ENCODE results near the gene NTNG1. TPM values are rescaled to one million over a fixed set of nuclear protein-coding genes. Genes with fewer than 3 reads are reported as not detected.

Gene NTNG1
- total RNA-seq, 2 donors from 2014 or later, result not detected

GRCh38 chr1:107442551-107442950 lies 301.7 kb downstream of the NTNG1 start:
- no peak for DNase-seq (ENCODE audit: low spot score)
- no peak overlapping the region for H3K4me3 Mint-ChIP-seq
- H3K4me1 Mint-ChIP-seq (ENCODE audit: low read depth in 2 of 2), result no peaks in the 10 kb centered on the region
- ATAC-seq, result no peak
- H3K9me3 Mint-ChIP-seq, result no peaks in the 10 kb centered on the region
- no peak overlapping the region for H3K27ac Mint-ChIP-seq
- peaks cover 18 to 31% of the 10 kb centered on the region in 2 donors for H3K27me3 Mint-ChIP-seq
- no peaks in the 10 kb centered on the region for H3K36me3 Mint-ChIP-seq

- ATAC-seq (no peak), DNase-seq (ENCODE audit: low spot score) (no peak)
- no peaks in the 10 kb centered on the region for H3K4me1 Mint-ChIP-seq (ENCODE audit: low read depth in 2 of 2)
- H3K4me3 Mint-ChIP-seq, result no peak overlapping the region
- no peaks in the 10 kb centered on the region for H3K9me3 Mint-ChIP-seq
- H3K27ac Mint-ChIP-seq, result no peak overlapping the region
- H3K36me3 Mint-ChIP-seq, result no peaks in the 10 kb centered on the region
- H3K27me3 Mint-ChIP-seq, result peaks cover 18 to 31% of the 10 kb centered on the region in 2 donors
Measured at GRCh38 chr1:107443027-107443426, 302.2 kb downstream of the NTNG1 start.

- Mint-ChIP-seq H3K4me1 (ENCODE audit: low read depth in 2 of 2) (no peaks in the 10 kb centered on the region), H3K27me3 (peaks cover 18 to 31% of the 10 kb centered on the region in 2 donors), H3K9me3 (no peaks in the 10 kb centered on the region), H3K27ac (no peak overlapping the region), H3K4me3 (no peak overlapping the region), H3K36me3 (no peaks in the 10 kb centered on the region)
- DNase-seq (ENCODE audit: low spot score) (no peak), ATAC-seq (no peak)
Measured at GRCh38 chr1:107443860-107444259, 303.0 kb downstream of the NTNG1 start.

- H3K27me3 Mint-ChIP-seq, result peaks cover 18 to 31% of the 10 kb centered on the region in 2 donors
- no peaks in the 10 kb centered on the region for H3K36me3 Mint-ChIP-seq
- DNase-seq (ENCODE audit: low spot score), result no peak
- no peaks in the 10 kb centered on the region for H3K4me1 Mint-ChIP-seq (ENCODE audit: low read depth in 2 of 2)
- H3K4me3 Mint-ChIP-seq, result no peak overlapping the region
- ATAC-seq, result no peak
- H3K27ac Mint-ChIP-seq, result no peak overlapping the region
- no peaks in the 10 kb centered on the region for H3K9me3 Mint-ChIP-seq
Measured at GRCh38 chr1:107444302-107444701, 303.5 kb downstream of the NTNG1 start.

GRCh38 chr1:107449326-107449725 lies 308.5 kb downstream of the NTNG1 start:
- H3K36me3 Mint-ChIP-seq, result no peaks in the 10 kb centered on the region
- peaks cover 3 to 6% of the 10 kb centered on the region in 2 donors for H3K27me3 Mint-ChIP-seq
- no peaks in the 10 kb centered on the region for H3K9me3 Mint-ChIP-seq
- ATAC-seq (no peak), DNase-seq (ENCODE audit: low spot score) (no peak)
- H3K27ac Mint-ChIP-seq, result no peak overlapping the region
- H3K4me3 Mint-ChIP-seq, result no peak overlapping the region
- no peaks in the 10 kb centered on the region for H3K4me1 Mint-ChIP-seq (ENCODE audit: low read depth in 2 of 2)

- H3K9me3 Mint-ChIP-seq, result no peaks in the 10 kb centered on the region
- no peak overlapping the region for H3K4me3 Mint-ChIP-seq
- H3K36me3 Mint-ChIP-seq, result no peaks in the 10 kb centered on the region
- H3K27me3 Mint-ChIP-seq, result peaks cover 8 to 10% of the 10 kb centered on the region in 2 donors
- ATAC-seq (no peak), DNase-seq (ENCODE audit: low spot score) (no peak)
- no peaks in the 10 kb centered on the region for H3K4me1 Mint-ChIP-seq (ENCODE audit: low read depth in 2 of 2)
- no peak overlapping the region for H3K27ac Mint-ChIP-seq
Measured at GRCh38 chr1:107450899-107451664, 310.2 kb downstream of the NTNG1 start.

- no peak for ATAC-seq
- no peaks in the 10 kb centered on the region for H3K4me1 Mint-ChIP-seq (ENCODE audit: low read depth in 2 of 2)
- no peaks in the 10 kb centered on the region for H3K9me3 Mint-ChIP-seq
- no peak overlapping the region for H3K27ac Mint-ChIP-seq
- H3K4me3 Mint-ChIP-seq, result no peak overlapping the region
- H3K36me3 Mint-ChIP-seq, result no peaks in the 10 kb centered on the region
- peaks cover 8 to 10% of the 10 kb centered on the region in 2 donors for H3K27me3 Mint-ChIP-seq
- no peak for DNase-seq (ENCODE audit: low spot score)
Measured at GRCh38 chr1:107451715-107452114, 310.9 kb downstream of the NTNG1 start.

- DNase-seq (ENCODE audit: low spot score) (no peak), ATAC-seq (no peak)
- Mint-ChIP-seq H3K4me3 (no peak overlapping the region), H3K27me3 (peaks cover 14 to 15% of the 10 kb centered on the region in 2 donors), H3K36me3 (no peaks in the 10 kb centered on the region), H3K4me1 (ENCODE audit: low read depth in 2 of 2) (no peaks in the 10 kb centered on the region), H3K27ac (no peak overlapping the region), H3K9me3 (no peaks in the 10 kb centered on the region)
Measured at GRCh38 chr1:107454791-107455190, 314.0 kb downstream of the NTNG1 start.

GRCh38 chr1:107457989-107458388 lies 317.1 kb downstream of the NTNG1 start:
- Mint-ChIP-seq H3K27ac (no peak overlapping the region), H3K9me3 (no peaks in the 10 kb centered on the region), H3K4me1 (ENCODE audit: low read depth in 2 of 2) (no peaks in the 10 kb centered on the region), H3K4me3 (no peak overlapping the region), H3K36me3 (no peaks in the 10 kb centered on the region), H3K27me3 (peaks cover 15 to 26% of the 10 kb centered on the region in 2 donors)
- ATAC-seq, result no peak
- DNase-seq (ENCODE audit: low spot score), result no peak

GRCh38 chr1:107459204-107459904 lies 318.5 kb downstream of the NTNG1 start:
- Mint-ChIP-seq H3K27me3 (peaks cover 17 to 27% of the 10 kb centered on the region in 2 donors), H3K4me1 (ENCODE audit: low read depth in 2 of 2) (no peaks in the 10 kb centered on the region), H3K36me3 (no peaks in the 10 kb centered on the region), H3K9me3 (no peaks in the 10 kb centered on the region), H3K27ac (no peak overlapping the region), H3K4me3 (no peak overlapping the region)
- no peak for DNase-seq (ENCODE audit: low spot score)
- ATAC-seq, result no peak

GRCh38 chr1:107460035-107460434 lies 319.2 kb downstream of the NTNG1 start:
- peaks cover 21 to 29% of the 10 kb centered on the region in 2 donors for H3K27me3 Mint-ChIP-seq

GRCh38 chr1:107464827-107465226 lies 324.0 kb downstream of the NTNG1 start:
- peaks cover 2% of the 10 kb centered on the region for H3K9me3 Mint-ChIP-seq
- DNase-seq (ENCODE audit: low spot score), result no peak
- H3K4me1 Mint-ChIP-seq (ENCODE audit: low read depth in 2 of 2), result no peaks in the 10 kb centered on the region
- H3K4me3 Mint-ChIP-seq, result no peak overlapping the region
- no peak for ATAC-seq
- peaks cover 28 to 47% of the 10 kb centered on the region in 2 donors for H3K27me3 Mint-ChIP-seq
- no peak overlapping the region for H3K27ac Mint-ChIP-seq
- no peaks in the 10 kb centered on the region for H3K36me3 Mint-ChIP-seq

More at GRCh38 chr1:107460035-107460434, 319.2 kb downstream of the NTNG1 start:
- no peaks in the 10 kb centered on the region for H3K36me3 Mint-ChIP-seq
- no peak for ATAC-seq
- no peak overlapping the region for H3K27ac Mint-ChIP-seq
- no peak for DNase-seq (ENCODE audit: low spot score)
- H3K4me3 Mint-ChIP-seq, result no peak overlapping the region
- no peaks in the 10 kb centered on the region for H3K4me1 Mint-ChIP-seq (ENCODE audit: low read depth in 2 of 2)
- H3K9me3 Mint-ChIP-seq, result no peaks in the 10 kb centered on the region

GRCh38 chr1:107467286-107467685 lies 326.4 kb downstream of the NTNG1 start:
- H3K4me3 Mint-ChIP-seq, result no peak overlapping the region
- H3K27me3 Mint-ChIP-seq, result peaks cover 30 to 47% of the 10 kb centered on the region in 2 donors
- DNase-seq (ENCODE audit: low spot score) (no peak), ATAC-seq (no peak)
- H3K9me3 Mint-ChIP-seq, result peaks cover 2% of the 10 kb centered on the region
- H3K27ac Mint-ChIP-seq, result no peak overlapping the region
- H3K36me3 Mint-ChIP-seq, result no peaks in the 10 kb centered on the region
- H3K4me1 Mint-ChIP-seq (ENCODE audit: low read depth in 2 of 2), result no peaks in the 10 kb centered on the region

GRCh38 chr1:107467811-107468210 lies 327.0 kb downstream of the NTNG1 start:
- peaks cover 2% of the 10 kb centered on the region for H3K9me3 Mint-ChIP-seq
- peaks cover 32 to 51% of the 10 kb centered on the region in 2 donors for H3K27me3 Mint-ChIP-seq
- ATAC-seq, result no peak
- H3K4me3 Mint-ChIP-seq, result no peak overlapping the region
- no peak for DNase-seq (ENCODE audit: low spot score)
- H3K4me1 Mint-ChIP-seq (ENCODE audit: low read depth in 2 of 2), result no peaks in the 10 kb centered on the region
- no peaks in the 10 kb centered on the region for H3K36me3 Mint-ChIP-seq
- no peak overlapping the region for H3K27ac Mint-ChIP-seq
